HepG2 (cell line): ENCODE results near the gene TNFSF12. TPM values are rescaled to one million over a fixed set of nuclear protein-coding genes. Genes with fewer than 3 reads are reported as not detected.

Experiments used
- ARID5B ChIP-seq: IDR thresholded peaks from 2 replicates; pipeline ENCODE4 v1.4.0; 2020; ENCODE audit warnings: mild to moderate bottlenecking, missing genetic modification reagents
- ATF1 ChIP-seq: IDR thresholded peaks from 2 replicates; pipeline ENCODE4 v1.6.1; 2016; ENCODE audit warnings: mild to moderate bottlenecking, control low read depth
- ATF7 ChIP-seq, 2 experiments: fragments of 450-650 bp in 1 of 2; sonication (generic) in 1 of 2; formaldehyde crosslinking in 1 of 2; IDR thresholded peaks; 2 replicates each; pipeline versions ENCODE4 v1.4.0 to v1.6.1; 2016 to 2020; ENCODE audit warnings: antibody characterized with exemption in 1 of 2, mild to moderate bottlenecking in 1 of 2, missing genetic modification reagents in 1 of 2
- BHLHE40 ChIP-seq: IDR thresholded peaks from 2 replicates; pipeline ENCODE4 v1.6.1; 2011; ENCODE audit warnings: low read length, improper control_type of control experiment
- DRAP1 ChIP-seq: IDR thresholded peaks from 2 replicates; pipeline ENCODE4 v1.6.1; 2016; ENCODE audit warnings: missing genetic modification reagents, missing compliant biosample characterization
- EED ChIP-seq: sonication (generic); formaldehyde crosslinking; IDR thresholded peaks from 2 replicates; pipeline ENCODE4 v1.5.0; 2020; ENCODE audit warnings: mild to moderate bottlenecking, missing genetic modification reagents
- ELK4 ChIP-seq: sonication (generic); formaldehyde crosslinking; IDR thresholded peaks from 2 replicates; pipeline ENCODE4 v1.9.0; 2021; ENCODE audit warnings: missing genetic modification reagents, borderline replicate concordance
- HDAC6 ChIP-seq: fragments of 200-600 bp; sonication (generic); IDR thresholded peaks from 2 replicates; pipeline ENCODE4 v1.7.0; 2017; ENCODE audit warnings: mild to moderate bottlenecking, antibody characterized with exemption, low read length, low read depth
- LBX2 ChIP-seq: sonication (generic); formaldehyde crosslinking; IDR thresholded peaks from 2 replicates; pipeline ENCODE4 v1.5.0; 2020; ENCODE audit warnings: missing genetic modification reagents, mild to moderate bottlenecking, borderline replicate concordance
- MXD3 ChIP-seq: IDR thresholded peaks from 2 replicates; pipeline ENCODE4 v1.6.1; 2016; ENCODE audit warnings: mild to moderate bottlenecking, missing biosample characterization, missing genetic modification reagents
- PITX1 ChIP-seq: sonication (generic); formaldehyde crosslinking; IDR thresholded peaks from 2 replicates; pipeline ENCODE4 v1.5.1; 2020; ENCODE audit warnings: mild to moderate bottlenecking, missing genetic modification reagents
- TFDP1 ChIP-seq: IDR thresholded peaks from 2 replicates; pipeline ENCODE4 v1.6.1; 2016; ENCODE audit warnings: missing compliant biosample characterization, missing genetic modification reagents, borderline replicate concordance
- THAP9 ChIP-seq: sonication (generic); formaldehyde crosslinking; IDR thresholded peaks from 2 replicates; pipeline ENCODE4; 2020; ENCODE audit warnings: missing genetic modification reagents, mild to moderate bottlenecking, borderline replicate concordance
- ZBTB38 ChIP-seq: sonication (generic); formaldehyde crosslinking; IDR thresholded peaks from 2 replicates; pipeline ENCODE4 v1.5.1; 2020; ENCODE audit warnings: mild to moderate bottlenecking, missing genetic modification reagents
- ZFP36 ChIP-seq: fragments of 150-350 bp; IDR thresholded peaks from 2 replicates; pipeline ENCODE4 v1.6.1; 2018; ENCODE audit warnings: borderline replicate concordance, low read length, low read depth; ENCODE audit not compliant: partially characterized antibody
- ZNF274 ChIP-seq: sonication (generic); formaldehyde crosslinking; IDR thresholded peaks from 2 replicates; pipeline ENCODE4 v1.5.1; 2020; ENCODE audit warnings: mild to moderate bottlenecking, missing genetic modification reagents
- ZNF383 ChIP-seq: sonication (generic); formaldehyde crosslinking; IDR thresholded peaks from 2 replicates; pipeline ENCODE4 v1.4.0; 2020; ENCODE audit warnings: missing genetic modification reagents, mild to moderate bottlenecking, borderline replicate concordance
- polyA plus RNA-seq, 8 experiments: library from polyadenylated mRNA; depleted of rRNA in 3 of 8; stranded (reverse) in 7 of 8; unstranded in 1 of 8; fragments of >200 nt; fragmentation: Illumina TruSeq in 4 of 8; extraction: Trizol in 4 of 8; gene quantifications; 2 replicates each; pipeline versions ENCODE4 v1.2.1 to v1.2.3, GENCODE V29; 2011 to 2016; ENCODE audit warnings: low read depth in 4 of 8, missing spikeins in 1 of 8, mixed read lengths in 1 of 8; ENCODE audit not compliant: insufficient read depth in 1 of 8
- total RNA-seq, 5 experiments: library from RNA; depleted of rRNA; stranded (reverse); fragments of >200 nt; fragmentation: Illumina TruSeq; extraction: Trizol; gene quantifications; 2 replicates each; pipeline ENCODE4 v1.2.3, GENCODE V29; 2016; ENCODE audit warnings: low read depth in 1 of 5

The TNFSF12 gene
- total and polyA plus RNA-seq, 2 of the 13 experiments (the other 11 are each of a cell fraction or from before 2014, with no cell fraction given), result 0.93 to 7.2 TPM

GRCh38 chr17:7572588-7573323 lies 23.9 kb downstream of the TNFSF12 start (continued):
- TF ChIP-seq ATF1 (peak; percentile 97), TFDP1 (CRISPR knock-in tag) (no peak), DRAP1 (CRISPR knock-in tag) (peak; percentile 100), PITX1 (CRISPR knock-in tag) (0 out of 2 replicates have a peak, but pooled peaks have one; percentile 19), ZBTB38 (CRISPR knock-in tag) (no peak), ELK4 (no peak), BHLHE40 (no peak), ARID5B (CRISPR knock-in tag) (no peak; the same call in 1 of the 2 replicates), EED (0 out of 2 replicates have a peak, but pooled peaks have one; percentile 77), ZFP36 (no peak), ATF7 (IDR thresholded peaks at IDR 0.05) (no peak), ATF7 (CRISPR knock-in tag; IDR thresholded peaks at IDR 0.05) (peak; percentile 81; the same call in 1 of the 2 replicates), THAP9 (CRISPR knock-in tag) (peak; percentile 91), HDAC6 (peak; percentile 87; the same call in 1 of the 2 replicates), ZNF383 (CRISPR knock-in tag) (no peak), LBX2 (CRISPR knock-in tag) (no peak), MXD3 (CRISPR knock-in tag) (peak; percentile 12; the same call in 1 of the 2 replicates), ZNF274 (CRISPR knock-in tag) (no peak; the same call in 1 of the 2 replicates)
